B cell (primary cell): ENCODE results near the gene PLA2G4D. TPM values are rescaled to one million over a fixed set of nuclear protein-coding genes. Genes with fewer than 3 reads are reported as not detected.

Experiments
- ATAC-seq: fragments of 200-7000 bp; cut with Tn5 transposase; one replicate; pipeline ENCODE4 v1.10.0; 2021; ENCODE audit warnings: low read depth, mild to moderate bottlenecking, moderate number of reproducible peaks, moderate library complexity
- CTCF ChIA-PET: fragments of 350-600 bp; sonication (Branson Sonifier 250); formaldehyde crosslinking; loops from one replicate; lab custom pipeline; 2021; ENCODE audit warnings: antibody characterized with exemption, inconsistent platforms; lab: Charles Lee
- POLR2A ChIA-PET: fragments of 350-600 bp; sonication (Branson Sonifier 250); formaldehyde crosslinking; loops from one replicate; lab custom pipeline; 2021; ENCODE audit warnings: antibody characterized with exemption; lab: Charles Lee
- DNase-seq: peaks from one replicate; pipeline ENCODE4 v3.0.0; 2013
- H2AFZ ChIP-seq: 2 replicates; pipeline ENCODE4 v1.6.1; 2012; ENCODE audit warnings: mild to moderate bottlenecking, low read depth, low read length; ENCODE audit not compliant: insufficient read depth, poor library complexity, severe bottlenecking
- H3K27ac ChIP-seq, 2 donors: 1 replicate in 1 of 2; 2 replicates in 1 of 2; pipeline ENCODE4 v1.5.1; 2012 to 2013; ENCODE audit warnings: low read length in 2 of 2, mild to moderate bottlenecking in 2 of 2, moderate library complexity in 1 of 2
- H3K27me3 ChIP-seq, 4 experiments: fragments of 200-600 bp in 1 of 4; sonication (generic) in 1 of 4; replicated peaks in 1 of 4; 1 replicate in 2 of 4; 2 replicates in 2 of 4; pipeline versions ENCODE4 v1.6.1 to v1.7.0; 2013 to 2016; ENCODE audit warnings: low read length in 3 of 4, mild to moderate bottlenecking in 2 of 4, mixed read lengths in 1 of 4, moderate library complexity in 1 of 4; ENCODE audit not compliant: insufficient read depth in 4 of 4, control insufficient read depth in 3 of 4; ENCODE audit errors: control extremely low read depth in 1 of 4
- H3K36me3 ChIP-seq, 2 experiments: replicated peaks in 1 of 2; 1 replicate in 1 of 2; 2 replicates in 1 of 2; pipeline versions ENCODE4 v1.6.1 to v1.7.1; 2013; ENCODE audit warnings: low read length in 1 of 2; ENCODE audit not compliant: insufficient read depth in 2 of 2, control insufficient read depth in 1 of 2; ENCODE audit errors: control extremely low read depth in 1 of 2, extremely low read depth in 1 of 2
- H3K4me1 ChIP-seq, 2 donors: fragments of 200-600 bp in 1 of 2; sonication (generic) in 1 of 2; 1 replicate in 1 of 2; 2 replicates in 1 of 2; pipeline versions ENCODE4 v1.5.1 to v1.6.1; 2013 to 2017; ENCODE audit warnings: low read length in 2 of 2; ENCODE audit not compliant: control insufficient read depth in 2 of 2, insufficient read depth in 2 of 2
- H3K4me2 ChIP-seq: replicated peaks from 2 replicates; pipeline ENCODE3; 2012; ENCODE audit warnings: mild to moderate bottlenecking, low read depth, low read length; ENCODE audit not compliant: poor library complexity, severe bottlenecking
- H3K4me3 ChIP-seq, 5 experiments: fragments of 200-600 bp in 1 of 5; sonication (generic) in 1 of 5; 1 replicate in 3 of 5; 2 replicates in 2 of 5; pipeline versions ENCODE4 v1.5.1 to v1.7.0; 2011 to 2016; ENCODE audit warnings: low read length in 4 of 5, mild to moderate bottlenecking in 4 of 5, low read depth in 2 of 5, control low read depth in 1 of 5, moderate library complexity in 1 of 5; ENCODE audit not compliant: insufficient read depth in 1 of 5; ENCODE audit errors: control extremely low read depth in 1 of 5, extremely low read depth in 1 of 5
- H3K79me2 ChIP-seq: fragments of 200-600 bp; sonication (generic); one replicate; pipeline ENCODE4 v1.6.0; 2016; ENCODE audit warnings: low read length; ENCODE audit not compliant: control insufficient read depth, insufficient read depth
- H3K9ac ChIP-seq: fragments of 200-600 bp; sonication (generic); 2 replicates; pipeline ENCODE4 v1.6.1; 2017; ENCODE audit warnings: mild to moderate bottlenecking, low read length, moderate library complexity
- H3K9me3 ChIP-seq, 3 donors: one replicate each; pipeline versions ENCODE4 v1.6.1 to v1.7.1; 2013; ENCODE audit warnings: low read length in 2 of 3; ENCODE audit not compliant: control insufficient read depth in 2 of 3, insufficient read depth in 1 of 3; ENCODE audit errors: control extremely low read depth in 1 of 3
- H4K20me1 ChIP-seq: 2 replicates; pipeline ENCODE4 v1.6.0; 2012; ENCODE audit warnings: mild to moderate bottlenecking, low read length; ENCODE audit not compliant: insufficient read depth, control insufficient read depth, poor library complexity, severe bottlenecking
- H3K27ac Mint-ChIP-seq: one replicate; pipeline ENCODE4 v1.8.0; 2021; ENCODE audit warnings: mixed read lengths
- H3K27me3 Mint-ChIP-seq: one replicate; pipeline ENCODE4 v1.8.0; 2021; ENCODE audit warnings: mixed read lengths
- H3K4me1 Mint-ChIP-seq: one replicate; pipeline ENCODE4 v1.8.0; 2021; ENCODE audit warnings: mixed read lengths
- H3K4me3 Mint-ChIP-seq: one replicate; pipeline ENCODE4 v1.8.0; 2021; ENCODE audit warnings: mixed read lengths
- H3K9me3 Mint-ChIP-seq: one replicate; pipeline ENCODE4 v1.8.0; 2022; ENCODE audit warnings: mixed read lengths; ENCODE audit not compliant: insufficient read depth
- EZH2 ChIP-seq: IDR thresholded peaks from 2 replicates; pipeline ENCODE4 v1.6.1; 2012; ENCODE audit warnings: borderline replicate concordance, low read depth, mild to moderate bottlenecking, moderate library complexity, low read length; ENCODE audit not compliant: insufficient read depth, poor library complexity, severe bottlenecking
- WGBS: methylation state at CpG from one replicate; pipeline ENCODE4 v1.1.5; 2013; ENCODE audit warnings: missing lambda C conversion rate; ENCODE audit not compliant: insufficient coverage; 5-methylcytosine and 5-hydroxymethylcytosine counted together
- intact Hi-C: fragments of 100-400 bp; cut with micrococcal nuclease; formaldehyde crosslinking; loops from one replicate; pipeline ENCODE4 v1.10.0; 2022
- polyA plus RNA-seq: library from polyadenylated mRNA; depleted of rRNA; stranded (reverse); fragments of >200 nt; gene quantifications from 2 replicates; pipeline ENCODE4 v1.2.3, GENCODE V29; 2012
- total RNA-seq, 2 donors: library from RNA; stranded (reverse); fragments of 120-200 nt in 1 of 2; gene quantifications; 1 replicate in 1 of 2; 2 replicates in 1 of 2; pipeline versions ENCODE4 v1.2.3 to v1.2.4, GENCODE V29; 2013 to 2022
- TF ChIP-seq, protein P1 (sequence below): fragments of 200-600 bp; IDR thresholded peaks from one replicate; pipeline ENCODE4 v1.8.0; 2022; ENCODE audit warnings: antibody characterized with exemption, mild to moderate bottlenecking

Gene PLA2G4D
- total and polyA plus RNA-seq, 2 donors (not counting 1 experiment from before 2014, with no cell fraction given): not detected

DNA sequence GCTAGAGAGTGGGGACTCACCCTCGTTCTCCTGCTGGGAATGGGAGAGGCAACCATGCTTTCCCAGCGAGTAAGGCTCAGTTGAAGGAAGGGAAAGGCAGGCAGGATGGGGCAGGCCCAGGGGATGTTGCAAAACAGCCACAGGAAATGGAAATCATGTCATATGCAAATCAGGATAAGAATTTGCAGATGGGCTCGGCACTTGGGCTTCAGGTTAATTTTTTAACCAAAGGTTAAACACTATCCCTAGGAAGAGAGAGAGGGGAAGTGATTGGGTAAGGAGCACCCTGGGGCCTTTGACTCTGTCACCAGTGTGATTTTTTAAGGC lies 59.0 kb downstream of the PLA2G4D start:
- DNase-seq (peak; percentile 37), ATAC-seq (peak; percentile 80)
- peaks cover 31% of the 10 kb centered on the region for H3K4me1 Mint-ChIP-seq
- intact Hi-C loops: no loop called here
- Histone ChIP-seq H2AFZ (peak overlapping the region; percentile 27), H4K20me1 (no peaks in the 10 kb centered on the region), H3K4me2 (peak overlapping the region; percentile 54), H3K4me3 (no peak overlapping the region), H3K27ac (no peak overlapping the region), H3K79me2 (no peaks in the 10 kb centered on the region), H3K9ac (peak overlapping the region; percentile 13), H3K4me1 (peaks cover 16 to 32% of the 10 kb centered on the region in 2 donors), H3K27me3 (no peaks in the 10 kb centered on the region), H3K9me3 (peaks cover 0 to 12% (median 0%) of the 10 kb centered on the region in 3 donors), H3K36me3 (no peaks in the 10 kb centered on the region)
- no peaks in the 10 kb centered on the region for H3K9me3 Mint-ChIP-seq
- H3K4me3 Mint-ChIP-seq: peak overlapping the region; percentile 29
- POLR2A ChIA-PET: no interaction called here
- no peaks in the 10 kb centered on the region for H3K27me3 Mint-ChIP-seq
- 45% methylated on average over 2 of the region's 3 CpGs for WGBS
- CTCF ChIA-PET: interaction anchor here (0.8 kb wide), 1 partner anchor 46 kb away, joined by 3 read pairs; no protein-coding TSS in a partner anchor
- H3K27ac Mint-ChIP-seq: no peak overlapping the region
- TF ChIP-seq EZH2: no peak
- TF ChIP-seq, protein P1, sequence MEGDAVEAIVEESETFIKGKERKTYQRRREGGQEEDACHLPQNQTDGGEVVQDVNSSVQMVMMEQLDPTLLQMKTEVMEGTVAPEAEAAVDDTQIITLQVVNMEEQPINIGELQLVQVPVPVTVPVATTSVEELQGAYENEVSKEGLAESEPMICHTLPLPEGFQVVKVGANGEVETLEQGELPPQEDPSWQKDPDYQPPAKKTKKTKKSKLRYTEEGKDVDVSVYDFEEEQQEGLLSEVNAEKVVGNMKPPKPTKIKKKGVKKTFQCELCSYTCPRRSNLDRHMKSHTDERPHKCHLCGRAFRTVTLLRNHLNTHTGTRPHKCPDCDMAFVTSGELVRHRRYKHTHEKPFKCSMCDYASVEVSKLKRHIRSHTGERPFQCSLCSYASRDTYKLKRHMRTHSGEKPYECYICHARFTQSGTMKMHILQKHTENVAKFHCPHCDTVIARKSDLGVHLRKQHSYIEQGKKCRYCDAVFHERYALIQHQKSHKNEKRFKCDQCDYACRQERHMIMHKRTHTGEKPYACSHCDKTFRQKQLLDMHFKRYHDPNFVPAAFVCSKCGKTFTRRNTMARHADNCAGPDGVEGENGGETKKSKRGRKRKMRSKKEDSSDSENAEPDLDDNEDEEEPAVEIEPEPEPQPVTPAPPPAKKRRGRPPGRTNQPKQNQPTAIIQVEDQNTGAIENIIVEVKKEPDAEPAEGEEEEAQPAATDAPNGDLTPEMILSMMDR: no peak

DNA sequence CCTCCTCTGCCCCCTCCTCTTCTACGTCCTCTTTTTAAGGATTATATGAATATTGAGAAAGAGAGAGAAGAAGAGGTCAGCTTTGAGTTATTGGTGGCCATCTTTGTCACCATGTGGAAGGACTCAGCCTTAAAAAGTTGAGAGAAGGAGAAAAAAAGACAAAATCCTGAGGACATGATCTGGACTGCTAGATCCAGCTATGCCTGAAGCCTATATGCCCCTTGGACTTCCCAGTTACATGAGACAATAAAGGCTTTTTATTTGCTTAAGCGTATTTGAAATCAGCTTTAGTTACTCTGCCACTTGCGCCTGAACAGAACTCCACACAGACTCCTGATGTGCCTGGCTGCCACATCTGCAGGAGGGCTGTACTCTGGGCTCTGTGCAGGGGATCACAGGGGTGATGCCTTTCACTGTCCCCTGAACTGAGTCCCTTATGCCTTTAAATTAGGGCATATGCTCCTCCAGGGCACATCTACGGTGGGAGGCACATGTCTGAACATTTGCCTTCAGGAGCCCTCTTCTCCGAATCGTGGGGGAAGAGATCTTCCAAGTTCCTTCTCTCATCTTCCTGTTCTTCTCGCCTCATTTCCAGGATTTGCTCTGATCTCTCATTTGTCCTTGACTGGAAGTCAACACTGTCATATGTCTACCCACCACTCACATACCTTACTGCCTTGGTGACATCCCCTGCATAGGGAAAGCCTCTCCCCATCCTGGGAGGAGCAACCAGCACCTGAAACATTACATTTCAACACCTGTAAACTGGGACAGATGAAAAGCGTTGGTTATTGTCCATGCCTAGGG lies 59.5 kb downstream of the PLA2G4D start:
- H3K4me3 ChIP-seq: no peak overlapping the region
- H3K4me2 ChIP-seq: peak overlapping the region; percentile 54
- H3K9ac ChIP-seq: peak overlapping the region; percentile 13
- Mint-ChIP-seq H3K27me3 (no peaks in the 10 kb centered on the region), H3K4me3 (peak overlapping the region; percentile 29), H3K9me3 (no peaks in the 10 kb centered on the region), H3K27ac (peak overlapping the region; percentile 6), H3K4me1 (peaks cover 31% of the 10 kb centered on the region)
- no peak for TF ChIP-seq EZH2
- TF ChIP-seq, protein P1: no peak
- ChIA-PET POLR2A (no interaction called here), CTCF (no interaction called here)
- no peak for DNase-seq
- no peaks in the 10 kb centered on the region for H3K27me3 ChIP-seq
- intact Hi-C loops: no loop called here
- WGBS: 75% methylated on average over 7 of the region's 8 CpGs
- H3K27ac ChIP-seq: no peak overlapping the region
- no peak for ATAC-seq
- H2AFZ ChIP-seq: peak overlapping the region; percentile 27
- H3K4me1 ChIP-seq: peaks cover 16 to 32% of the 10 kb centered on the region in 2 donors
- peaks cover 0 to 12% (median 0%) of the 10 kb centered on the region in 3 donors for H3K9me3 ChIP-seq
- no peaks in the 10 kb centered on the region for H4K20me1 ChIP-seq
- H3K36me3 ChIP-seq: no peaks in the 10 kb centered on the region
- no peaks in the 10 kb centered on the region for H3K79me2 ChIP-seq
